Activated T-cell treated with anti-CD3 and anti-CD28 coated beads for 24 hours (primary cell): ENCODE data around the gene TFEB.

Source experiments
- DNase-seq: peaks from one replicate; pipeline ENCODE4 v3.0.0-alpha.2; 2020; ENCODE audit warnings: low read depth

TFEB gene

GRCh38 chr6:41705996-41706835, 29.2 kb downstream of the TFEB start:
- peak; percentile 56 for DNase-seq

- no peak for DNase-seq
These were observed 30.0 kb downstream of the TFEB start for GRCh38 chr6:41705311-41705995.

- no peak for DNase-seq
These were observed 30.6 kb downstream of the TFEB start for GRCh38 chr6:41704656-41705310.

- DNase-seq: no peak
These were observed 31.4 kb downstream of the TFEB start for GRCh38 chr6:41704028-41704427.

- DNase-seq: no peak
These were observed 32.5 kb downstream of the TFEB start for GRCh38 chr6:41702771-41703494.

GRCh38 chr6:41702089-41702745, 33.2 kb downstream of the TFEB start:
- DNase-seq: no peak

- DNase-seq: no peak
These were observed 34.7 kb downstream of the TFEB start for GRCh38 chr6:41700463-41701347.

GRCh38 chr6:41699063-41699462, 36.3 kb downstream of the TFEB start:
- DNase-seq: no peak

- no peak for DNase-seq
These were observed 37.3 kb downstream of the TFEB start for GRCh38 chr6:41697861-41698781.

GRCh38 chr6:41696788-41697187, 38.6 kb downstream of the TFEB start:
- DNase-seq: no peak

- DNase-seq: no peak
These were observed 39.6 kb downstream of the TFEB start for GRCh38 chr6:41695825-41696224.

GRCh38 chr6:41694815-41695526, 40.4 kb downstream of the TFEB start:
- no peak for DNase-seq

GRCh38 chr6:41693281-41694240, 41.8 kb downstream of the TFEB start:
- DNase-seq: no peak

- no peak for DNase-seq
These were observed 42.7 kb downstream of the TFEB start for GRCh38 chr6:41692730-41693129.

GRCh38 chr6:41692080-41692675, 43.2 kb downstream of the TFEB start:
- DNase-seq: no peak

- no peak for DNase-seq
These were observed 43.9 kb downstream of the TFEB start for GRCh38 chr6:41691426-41692079.
